ACHN (cell line): Measurements from ENCODE around the gene OPALIN.
A peak's percentile ranks its signal among the peaks of the same experiment; 100 is the strongest.

Experiments
- DNase-seq: peaks from one replicate; pipeline ENCODE4 v3.0.0-alpha.2; 2015
- in situ Hi-C: cut with HindIII; loops from 2 replicates; pipeline ENCODE4 v1.10.0; 2017; ENCODE audit warnings: low sequenced_read_pairs, low pct_ligation_motif_present, low pct_unique_long_range_greater_than_20kb

The OPALIN gene, protein sequence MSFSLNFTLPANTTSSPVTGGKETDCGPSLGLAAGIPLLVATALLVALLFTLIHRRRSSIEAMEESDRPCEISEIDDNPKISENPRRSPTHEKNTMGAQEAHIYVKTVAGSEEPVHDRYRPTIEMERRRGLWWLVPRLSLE

DNA sequence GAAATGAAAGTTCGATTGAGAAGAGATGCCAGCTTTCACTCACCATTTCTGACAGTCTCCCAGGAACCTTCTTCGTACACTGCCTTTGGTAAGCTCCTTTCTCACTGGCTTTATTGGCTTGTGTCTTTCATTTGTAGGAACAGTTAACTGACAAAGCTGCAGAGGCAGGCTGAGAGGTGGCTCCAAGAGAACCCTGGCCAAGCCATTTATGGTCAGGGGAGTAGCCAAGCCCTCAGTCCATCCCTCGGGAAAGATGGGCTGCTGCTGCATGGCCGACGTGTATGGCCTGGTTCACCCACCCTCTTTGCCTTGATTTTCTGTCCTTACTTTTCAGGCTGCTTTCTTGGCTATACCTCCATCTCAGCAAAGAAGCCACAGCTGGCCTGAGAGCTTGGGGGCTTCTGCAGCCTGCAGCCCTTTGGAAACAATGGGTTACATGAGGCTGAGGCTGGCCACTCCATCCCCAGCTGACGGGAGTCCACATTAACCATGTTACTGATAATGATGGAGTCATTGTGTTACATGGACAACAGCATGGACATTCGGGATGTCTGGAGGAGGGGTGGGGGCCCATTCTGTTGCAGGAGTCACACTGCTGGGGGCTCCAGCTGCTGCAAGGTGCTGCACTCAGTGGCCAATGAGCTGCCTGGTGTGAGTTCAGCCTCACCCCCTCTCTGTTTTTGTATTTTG is at the start of gene OPALIN:
OPALIN (minus strand) TSS at position 152 of the 690 bp plus-strand sequence; CDS start at position 46, 106 bp downstream.
- in situ Hi-C loops, result no loop called here
- DNase-seq, result no peak

DNA sequence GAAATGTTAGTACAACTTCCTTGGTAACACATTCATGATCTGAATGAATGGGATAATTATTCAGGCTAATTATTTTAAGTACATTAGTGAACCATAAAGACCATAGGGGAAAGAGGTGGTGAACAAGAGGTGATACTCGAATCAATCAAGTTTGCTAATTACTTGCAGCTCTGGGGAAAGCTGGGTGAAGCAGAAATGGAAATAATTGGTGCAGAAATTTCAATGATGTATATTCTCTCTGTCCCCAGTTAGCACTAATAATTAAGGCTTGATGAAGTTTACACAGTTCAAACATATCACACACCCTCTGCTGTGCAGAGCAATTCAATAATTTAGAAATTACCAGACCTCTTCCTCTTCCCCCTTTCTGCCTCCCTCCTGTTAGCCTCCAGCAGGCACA is 49.4 kb upstream of the OPALIN start:
- in situ Hi-C loops, result no loop called here
- DNase-seq, result no peak

DNA sequence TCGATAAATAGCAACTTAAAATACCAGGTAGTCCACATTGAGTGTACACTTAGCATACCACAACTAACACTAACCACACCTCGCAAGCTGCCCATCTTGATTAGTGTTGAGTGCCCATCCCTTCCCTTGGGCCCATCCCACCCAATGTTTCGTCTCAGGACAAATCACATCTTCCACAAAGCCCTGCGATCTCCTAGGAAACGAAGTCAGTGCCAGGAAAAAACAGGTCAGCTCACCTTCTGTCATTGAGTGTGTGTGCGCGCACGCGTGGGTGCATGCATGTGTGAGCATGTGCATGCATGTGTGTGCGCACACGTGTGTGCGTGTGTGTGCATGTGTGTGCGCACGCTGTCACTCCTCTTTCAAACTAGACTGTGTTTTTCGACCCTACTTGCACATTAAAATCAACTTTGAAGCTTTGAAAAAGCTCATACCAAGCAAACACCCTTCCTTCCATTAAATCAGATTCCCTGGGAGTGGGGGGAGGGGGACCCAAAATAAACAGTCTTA is 48.8 kb upstream of the OPALIN start:
- in situ Hi-C loops, result no loop called here

DNA sequence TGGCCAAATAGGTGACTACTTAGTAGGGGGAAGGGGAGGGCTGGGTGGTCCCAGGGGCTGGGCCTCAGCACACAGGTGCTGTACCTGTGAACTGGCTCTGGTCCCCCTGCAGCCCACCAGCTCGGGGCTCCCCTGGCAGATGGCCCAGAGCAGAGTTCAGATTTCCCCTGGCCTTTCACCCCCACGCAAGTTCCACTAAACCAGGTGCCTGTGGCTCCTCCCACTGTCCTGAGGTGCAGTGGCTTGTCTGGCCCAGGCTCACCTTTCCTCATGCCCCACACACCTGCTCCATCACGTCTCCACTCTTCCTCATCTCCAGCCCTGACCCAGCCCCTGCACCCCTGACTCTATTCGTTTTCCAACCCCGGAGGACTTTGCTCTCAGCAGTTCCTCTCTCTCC is 47.3 kb upstream of the OPALIN start:
- in situ Hi-C loops, result no loop called here
- DNase-seq, result no peak

More for the DNA sequence above, 48.8 kb upstream of the OPALIN start:
- no peak for DNase-seq

DNA sequence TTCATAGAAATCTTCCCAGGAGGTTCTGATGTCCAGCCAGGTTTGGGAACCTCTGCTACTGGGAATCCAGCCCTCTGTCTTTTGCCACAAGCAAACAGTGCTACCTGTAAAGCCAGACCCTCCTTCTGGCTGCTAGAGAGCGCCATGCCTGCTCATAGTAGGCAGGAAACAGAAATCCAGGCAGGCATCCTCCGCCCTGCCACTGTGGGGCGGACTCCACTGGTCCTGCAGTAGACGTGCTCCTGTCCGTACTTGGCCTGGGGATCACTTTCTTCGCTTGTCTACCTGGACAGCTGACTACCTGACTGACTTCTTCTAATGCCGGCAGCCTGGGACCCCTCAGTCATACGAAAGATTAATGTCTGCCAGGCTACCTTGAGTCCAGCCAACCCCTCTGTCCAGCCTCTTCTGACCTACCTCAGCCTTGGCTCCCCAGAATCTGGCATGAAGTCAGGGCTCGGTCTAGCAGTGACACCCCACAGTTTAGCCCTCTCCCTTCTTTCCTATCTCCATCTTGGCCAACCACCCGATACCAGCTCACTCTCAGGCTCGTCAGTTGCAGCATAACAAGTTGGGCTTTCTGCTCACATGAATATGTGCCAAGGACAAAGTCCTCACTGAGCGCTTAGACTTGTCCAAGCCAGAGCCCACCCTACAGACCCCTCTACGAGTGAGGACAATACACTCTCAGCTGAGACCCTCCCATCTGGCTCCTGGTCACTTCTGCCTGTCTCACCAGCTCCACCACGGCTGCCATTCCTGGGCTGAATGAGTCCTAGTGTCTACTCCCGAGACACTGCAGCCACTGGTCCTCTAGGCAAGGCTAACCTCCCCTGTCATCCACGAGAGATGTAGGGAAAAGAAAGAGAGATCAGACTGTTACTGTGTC is 43.9 kb upstream of the OPALIN start:
- in situ Hi-C loops, result no loop called here
- DNase-seq, result no peak

DNA sequence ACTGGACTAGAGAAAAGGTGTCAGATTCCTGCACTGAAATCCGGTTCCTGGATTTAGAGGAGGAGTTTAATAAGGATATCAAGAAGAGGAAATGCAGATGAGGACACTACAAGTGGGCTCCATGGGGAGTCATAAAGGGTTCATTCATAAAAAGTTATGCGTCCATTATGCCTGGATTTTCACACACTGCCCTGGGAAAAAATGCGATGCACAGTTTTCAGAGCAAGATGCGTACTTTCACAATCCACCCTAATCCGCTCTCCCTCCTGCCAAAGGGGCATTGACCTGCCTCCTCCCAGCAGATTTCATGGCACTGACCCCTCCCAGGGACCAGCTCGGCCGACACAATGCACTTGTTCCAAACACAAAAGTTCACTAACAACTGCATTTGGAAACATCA is 42.2 kb upstream of the OPALIN start:
- in situ Hi-C loops, result no loop called here
- DNase-seq, result no peak

DNA sequence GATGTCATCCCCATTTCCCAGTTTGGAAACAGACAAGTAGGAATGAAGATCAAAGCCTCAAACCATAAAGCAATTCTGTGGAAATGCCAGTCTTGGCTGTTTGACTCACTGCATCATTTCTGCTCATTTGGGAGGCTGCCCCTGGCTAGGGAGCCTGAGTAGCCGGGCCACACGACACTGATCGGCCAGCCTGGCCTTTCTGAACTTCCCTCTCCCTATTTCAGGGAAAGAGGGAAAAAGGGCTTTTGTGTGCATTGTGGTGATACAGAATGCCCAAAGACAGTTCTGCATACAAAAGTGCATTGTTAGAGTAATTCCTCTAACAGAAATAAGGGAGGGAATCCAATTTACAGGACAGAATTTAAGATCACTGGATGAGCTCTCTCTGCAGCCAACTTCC is 41.7 kb upstream of the OPALIN start:
- no peak for DNase-seq
- in situ Hi-C loops, result no loop called here

DNA sequence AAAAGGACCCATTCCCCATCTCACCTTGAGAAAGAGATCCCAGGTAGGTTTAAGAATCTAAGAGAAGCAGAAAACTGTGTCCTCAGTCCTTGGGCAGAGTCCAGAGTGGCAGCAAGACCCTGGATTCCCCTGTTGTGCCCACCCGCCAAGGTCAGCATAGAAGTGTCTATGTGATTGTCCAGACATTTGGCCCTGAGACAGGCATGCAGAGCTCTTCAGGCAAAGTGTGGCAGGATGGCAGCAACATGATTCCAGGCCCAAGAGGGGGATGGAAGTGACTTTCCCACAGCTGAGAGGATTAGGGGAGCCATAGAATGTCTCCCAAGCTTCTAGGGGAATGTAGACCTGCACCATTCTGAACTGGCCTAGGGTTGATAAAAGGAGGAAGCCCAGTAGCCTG is 39.1 kb upstream of the OPALIN start:
- in situ Hi-C loops, result no loop called here
- no peak for DNase-seq

DNA sequence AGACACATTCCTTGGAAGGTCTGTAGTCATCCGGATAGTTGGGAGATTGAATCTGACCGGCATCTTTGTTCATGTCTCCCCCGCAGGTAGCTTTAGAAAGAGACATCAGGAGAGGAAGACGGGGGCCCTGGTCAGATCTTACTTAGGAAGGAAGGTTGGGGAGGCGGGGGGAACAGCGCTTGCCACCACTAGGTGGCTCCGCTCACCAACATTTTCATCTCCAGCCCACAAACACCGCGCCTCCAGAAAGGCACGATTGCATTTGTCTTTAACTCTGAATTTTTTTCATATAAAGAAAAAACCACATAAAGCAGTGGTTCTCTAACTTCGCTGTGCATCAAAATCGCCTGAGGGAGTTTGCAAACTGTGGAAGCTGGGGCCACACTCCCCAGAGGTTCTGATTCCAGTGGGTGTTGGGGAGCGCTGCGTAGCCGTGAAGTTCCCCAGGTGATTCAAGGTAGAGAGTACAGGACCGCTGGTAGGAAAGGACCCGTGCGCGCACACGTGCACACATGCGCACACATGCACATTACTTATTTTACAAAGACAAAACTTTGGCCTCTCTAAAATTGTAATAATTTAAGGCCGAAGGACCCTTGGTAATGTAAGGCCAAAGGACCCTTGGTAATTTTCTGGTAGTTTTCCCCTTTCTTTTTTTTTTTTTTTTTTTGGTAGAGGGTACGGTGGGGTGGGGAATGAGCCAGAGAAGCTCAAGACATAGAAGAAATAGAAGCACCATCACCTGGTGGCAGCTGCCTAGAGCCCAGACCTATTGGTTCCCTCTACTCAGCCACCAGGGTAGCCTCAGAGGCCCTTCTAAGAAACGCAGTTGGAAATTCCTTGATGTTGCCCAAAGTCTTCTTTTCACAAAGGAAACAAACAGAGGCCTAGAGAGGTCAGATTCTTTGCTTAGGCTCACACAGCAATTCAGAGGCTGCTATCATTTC is 37.4 kb upstream of the OPALIN start:
- in situ Hi-C loops, result no loop called here
- DNase-seq, result peak; percentile 73

DNA sequence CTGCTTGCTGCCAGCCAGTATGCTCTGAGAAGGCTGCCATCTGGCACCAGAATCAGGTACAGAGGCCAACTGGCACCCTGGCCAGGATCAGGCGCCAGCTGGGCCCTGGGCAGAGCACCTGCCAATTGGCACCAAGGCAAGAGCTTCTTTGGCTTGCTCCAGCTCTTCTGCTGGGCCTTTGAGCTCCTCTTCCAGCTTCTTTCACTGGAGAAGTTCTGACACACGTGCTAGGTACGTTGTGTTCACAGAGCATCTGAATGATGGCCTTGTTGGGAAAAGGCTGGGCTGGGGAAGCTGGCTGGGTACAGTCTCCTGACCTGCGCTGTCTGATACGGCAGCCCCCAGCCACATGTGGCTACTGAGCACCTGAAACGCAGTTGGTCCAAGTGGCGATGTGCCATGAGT is 31.7 kb upstream of the OPALIN start:
- no peak for DNase-seq
- in situ Hi-C loops, result no loop called here

DNA sequence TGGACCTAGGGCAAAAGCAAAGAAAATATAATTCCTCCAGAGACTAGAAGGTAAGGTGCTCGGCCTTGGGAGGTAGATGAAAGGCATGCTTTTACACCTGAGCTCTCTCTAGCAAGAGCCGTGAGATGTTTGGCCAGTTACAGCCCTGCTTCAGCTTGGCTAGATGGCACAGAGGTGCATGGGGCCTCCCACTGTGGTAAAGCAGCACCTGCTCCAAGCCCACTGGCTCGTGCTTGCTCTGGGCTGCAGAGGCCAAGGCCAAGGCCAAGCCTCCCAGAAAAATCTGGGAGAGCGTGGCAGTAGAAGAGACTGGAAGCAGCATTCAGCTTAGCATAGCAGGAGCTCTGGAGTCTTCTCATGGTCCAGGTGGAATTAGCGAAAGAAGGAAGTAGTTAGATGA is 31.0 kb upstream of the OPALIN start:
- DNase-seq, result no peak
- in situ Hi-C loops, result no loop called here

DNA sequence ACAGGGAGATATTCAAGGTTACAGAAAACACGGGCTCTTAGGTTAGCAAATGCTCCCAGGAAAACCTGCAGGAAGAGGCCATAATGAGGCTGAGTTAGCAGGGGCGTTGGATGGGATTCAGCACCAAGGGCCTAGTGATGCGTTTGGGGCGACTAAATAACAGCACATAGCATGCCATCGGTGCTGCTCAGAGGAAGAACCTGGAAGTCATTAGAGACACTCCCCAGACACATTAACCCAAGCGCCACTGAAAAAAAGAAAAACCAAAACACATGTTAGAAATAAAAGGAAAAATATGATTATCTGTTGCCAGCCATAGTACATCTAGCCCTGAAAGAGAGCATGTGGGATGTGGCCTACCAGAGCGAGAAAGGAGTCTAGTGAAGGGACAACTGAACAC is 28.8 kb upstream of the OPALIN start:
- DNase-seq, result no peak
- in situ Hi-C loops, result no loop called here

DNA sequence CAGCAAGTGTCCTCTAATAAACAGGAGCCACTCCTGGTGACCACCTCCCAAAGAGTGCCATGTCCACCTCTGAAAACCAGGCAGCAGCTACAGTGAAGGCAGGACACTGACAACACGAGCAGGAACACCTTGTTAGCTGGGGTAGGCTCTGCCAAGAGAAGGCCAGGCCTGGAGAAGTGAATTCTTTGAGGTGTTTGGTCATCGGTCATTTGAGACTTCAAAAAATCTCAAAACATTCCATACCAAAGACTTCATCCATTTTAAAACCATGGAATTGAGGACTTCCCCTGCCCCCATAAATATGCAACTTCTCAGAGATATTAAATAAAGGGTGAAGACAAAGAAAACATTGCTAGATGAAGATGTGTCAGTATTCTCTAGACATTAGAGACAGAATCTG is 28.4 kb upstream of the OPALIN start:
- in situ Hi-C loops, result no loop called here
- DNase-seq, result no peak

DNA sequence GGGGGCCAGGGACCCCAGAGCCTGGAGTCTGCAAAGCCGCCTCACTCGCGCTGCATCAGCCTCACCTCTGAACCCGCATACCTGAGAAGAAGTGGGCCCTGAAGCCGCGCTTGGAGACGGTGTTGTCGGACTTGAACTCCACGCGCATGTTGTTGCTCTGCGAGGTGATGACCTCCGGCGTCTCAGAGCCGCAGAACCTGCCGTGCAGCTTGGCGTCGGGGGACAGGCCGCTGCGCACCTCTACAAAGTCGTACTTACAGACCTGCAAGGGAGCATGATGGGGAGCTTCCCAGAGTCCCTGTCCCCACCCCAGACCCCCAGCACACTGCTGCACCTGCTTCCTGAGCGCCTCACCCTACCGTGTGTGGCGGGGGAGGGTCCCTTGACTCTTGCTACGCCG is 25.7 kb upstream of the OPALIN start:
- DNase-seq, result no peak
- in situ Hi-C loops, result no loop called here

DNA sequence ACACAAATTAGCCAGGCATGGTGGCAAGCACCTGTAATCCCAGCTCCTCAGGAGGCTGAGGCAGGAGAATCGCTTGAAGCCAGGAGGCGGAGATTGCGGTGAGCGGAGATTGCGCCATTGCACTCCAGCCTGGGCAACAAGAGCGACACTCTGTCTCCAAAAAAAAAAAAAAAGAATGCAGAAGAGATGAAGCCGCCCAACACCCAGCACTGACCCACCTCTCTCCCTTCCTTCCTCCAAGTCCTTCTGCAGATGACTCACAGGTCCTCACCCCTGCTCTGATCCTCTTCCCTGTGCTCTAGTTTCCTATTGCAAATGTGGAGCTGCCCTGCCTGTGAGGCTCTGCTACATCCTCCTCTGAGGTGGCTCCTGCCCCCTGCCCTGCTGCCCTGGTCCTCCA is 22.0 kb upstream of the OPALIN start:
- no peak for DNase-seq
- in situ Hi-C loops, result no loop called here

DNA sequence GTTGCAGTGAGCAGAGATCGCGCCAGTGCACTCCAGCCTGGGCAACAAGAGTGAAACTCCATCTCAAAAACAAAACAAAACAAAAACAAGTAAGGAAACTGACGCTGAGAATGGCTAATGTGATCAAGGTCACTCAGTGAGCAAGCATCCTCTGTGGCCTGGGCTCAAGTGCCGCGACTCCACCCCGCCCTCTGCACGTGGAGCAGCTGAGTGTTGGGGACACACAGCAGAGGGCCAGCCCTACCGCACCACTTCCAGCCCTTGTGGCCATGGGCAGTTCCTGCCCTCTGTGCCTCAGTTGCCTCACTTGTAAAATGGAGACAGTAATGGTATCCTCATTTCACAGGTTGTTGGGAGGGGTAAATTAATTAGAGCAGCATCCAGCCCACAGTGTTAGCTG is 21.0 kb upstream of the OPALIN start:
- in situ Hi-C loops, result no loop called here
- DNase-seq, result no peak

DNA sequence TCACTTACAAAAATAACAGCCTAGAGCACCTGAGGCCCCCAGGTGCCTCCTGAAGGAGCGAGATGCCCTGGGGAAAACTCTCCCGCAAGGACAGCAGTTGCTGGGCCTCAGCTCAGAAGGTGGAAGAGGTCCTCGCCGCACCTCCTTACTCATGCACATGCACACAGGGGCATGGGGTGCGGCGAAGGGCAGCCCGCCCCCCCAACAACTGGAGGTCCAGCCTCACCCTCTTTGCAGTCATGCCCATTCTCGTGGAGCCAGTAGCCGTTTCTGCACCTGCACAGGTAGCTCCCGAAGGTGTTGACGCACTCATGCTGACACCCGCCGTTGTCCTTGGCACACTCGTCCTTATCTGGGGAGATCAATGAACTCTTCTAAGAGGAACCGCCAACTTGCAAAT is 19.9 kb upstream of the OPALIN start:
- no peak for DNase-seq
- in situ Hi-C loops, result no loop called here

DNA sequence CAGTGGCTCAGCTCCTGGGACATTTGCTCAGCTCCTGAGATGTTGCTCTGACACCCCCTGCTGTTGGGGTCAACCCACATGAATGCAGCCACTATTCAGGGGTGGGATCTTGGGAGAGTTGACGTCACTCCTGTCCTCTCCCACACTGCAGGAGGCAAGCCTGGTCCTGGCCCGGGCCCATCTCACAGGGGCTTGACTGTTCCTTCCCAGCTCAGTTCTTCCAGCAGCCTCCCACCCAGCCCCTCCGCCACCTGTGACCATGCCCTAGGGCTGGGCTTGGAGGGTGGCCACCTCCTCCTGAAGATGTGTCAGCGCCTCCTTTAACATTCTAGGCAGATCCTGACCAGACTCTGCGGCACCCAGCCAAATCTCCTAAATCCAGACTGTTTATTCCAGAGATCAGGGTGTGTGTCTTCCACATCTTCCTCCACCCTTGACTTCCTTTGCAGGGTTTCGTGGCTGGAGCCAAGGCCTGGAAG is 19.1 kb upstream of the OPALIN start:
- in situ Hi-C loops, result no loop called here

More for the DNA sequence above, 19.1 kb upstream of the OPALIN start:
- no peak for DNase-seq
